Fibroblast of lung (primary cell): ENCODE measurements around the gene ZBTB8A. TPM values are rescaled to one million over a fixed set of nuclear protein-coding genes. Genes with fewer than 3 reads are reported as not detected.

Experiments used
- DNase-seq, 2 donors: peaks; one replicate each; pipeline versions ENCODE4 v3.0.0 to v3.0.0-alpha.2; 2010; ENCODE audit warnings: low read depth in 2 of 2
- H2AFZ ChIP-seq: 2 replicates; pipeline ENCODE4 v1.5.1; 2012; ENCODE audit warnings: low read length, control low read depth, inconsistent platforms
- H3K27ac ChIP-seq: 2 replicates; pipeline ENCODE4 v1.5.1; 2011; ENCODE audit warnings: low read length, control low read depth; ENCODE audit not compliant: insufficient read depth
- H3K27me3 ChIP-seq: 2 replicates; pipeline ENCODE4 v1.5.1; 2011; ENCODE audit warnings: mild to moderate bottlenecking, low read length; ENCODE audit not compliant: control insufficient read depth, insufficient read depth
- H3K36me3 ChIP-seq: 2 replicates; pipeline ENCODE4 v1.5.1; 2011; ENCODE audit warnings: low read length; ENCODE audit not compliant: control insufficient read depth, insufficient read depth
- H3K4me1 ChIP-seq: 2 replicates; pipeline ENCODE4 v1.5.1; 2011; ENCODE audit warnings: low read length; ENCODE audit not compliant: control insufficient read depth, insufficient read depth; ENCODE audit errors: extremely low read depth
- H3K4me2 ChIP-seq: 2 replicates; pipeline ENCODE4 v1.5.1; 2011; ENCODE audit warnings: low read length, control low read depth; ENCODE audit not compliant: insufficient read depth; ENCODE audit errors: extremely low read depth
- H3K4me3 ChIP-seq, 4 experiments: fragments of 200-600 bp in 1 of 4; sonication (generic) in 1 of 4; replicated peaks in 1 of 4; 2 replicates each; pipeline ENCODE4 v1.5.1; 2011 to 2016; ENCODE audit warnings: low read length in 4 of 4, low read depth in 3 of 4, mild to moderate bottlenecking in 3 of 4, control low read depth in 2 of 4, inconsistent platforms in 1 of 4, mixed read lengths in 1 of 4; ENCODE audit not compliant: insufficient read depth in 1 of 4; ENCODE audit errors: control extremely low read depth in 1 of 4
- H3K79me2 ChIP-seq: 2 replicates; pipeline ENCODE4 v1.5.1; 2012; ENCODE audit warnings: mild to moderate bottlenecking, low read length, inconsistent platforms; ENCODE audit not compliant: control insufficient read depth, insufficient read depth
- H3K9ac ChIP-seq: 2 replicates; pipeline ENCODE4 v1.5.1; 2011; ENCODE audit warnings: mild to moderate bottlenecking, low read length, control low read depth; ENCODE audit not compliant: insufficient read depth
- H3K9me3 ChIP-seq: 2 replicates; pipeline ENCODE4 v1.5.1; 2012; ENCODE audit warnings: low read depth, low read length; ENCODE audit not compliant: control insufficient read depth, insufficient read depth
- H4K20me1 ChIP-seq: 2 replicates; pipeline ENCODE4 v1.5.1; 2011; ENCODE audit warnings: low read length; ENCODE audit not compliant: control insufficient read depth, insufficient read depth; ENCODE audit errors: extremely low read depth
- CTCF ChIP-seq, 2 donors: IDR thresholded peaks in 1 of 2; conservative IDR thresholded peaks in 1 of 2; 1 replicate in 1 of 2; 2 replicates in 1 of 2; pipeline ENCODE4 v1.5.1; 2011 to 2012; ENCODE audit warnings: low read length in 2 of 2, control low read depth in 1 of 2, inconsistent platforms in 1 of 2, low read depth in 1 of 2, mild to moderate bottlenecking in 1 of 2
- EZH2 ChIP-seq: IDR thresholded peaks from 2 replicates; pipeline ENCODE4 v1.5.1; 2012; ENCODE audit warnings: low read length, control low read depth, mild to moderate bottlenecking; ENCODE audit errors: missing control alignments
- polyA plus RNA-seq, 2 donors: library from polyadenylated mRNA; depleted of rRNA in 1 of 2; stranded (reverse) in 1 of 2; unstranded in 1 of 2; fragments of >200 nt; gene quantifications; 2 replicates each; pipeline ENCODE4 v1.2.1, GENCODE V29; 2011 to 2012; ENCODE audit warnings: missing spikeins in 1 of 2
- total RNA-seq: library from RNA; depleted of rRNA; stranded (reverse); fragments of >200 nt; gene quantifications from 2 replicates; pipeline ENCODE4 v1.2.1, GENCODE V29; 2014

ZBTB8A gene
- total and polyA plus RNA-seq, 2 donors (not counting 1 experiment from before 2014, with no cell fraction given), result 5.9 to 6.9 TPM

DNA sequence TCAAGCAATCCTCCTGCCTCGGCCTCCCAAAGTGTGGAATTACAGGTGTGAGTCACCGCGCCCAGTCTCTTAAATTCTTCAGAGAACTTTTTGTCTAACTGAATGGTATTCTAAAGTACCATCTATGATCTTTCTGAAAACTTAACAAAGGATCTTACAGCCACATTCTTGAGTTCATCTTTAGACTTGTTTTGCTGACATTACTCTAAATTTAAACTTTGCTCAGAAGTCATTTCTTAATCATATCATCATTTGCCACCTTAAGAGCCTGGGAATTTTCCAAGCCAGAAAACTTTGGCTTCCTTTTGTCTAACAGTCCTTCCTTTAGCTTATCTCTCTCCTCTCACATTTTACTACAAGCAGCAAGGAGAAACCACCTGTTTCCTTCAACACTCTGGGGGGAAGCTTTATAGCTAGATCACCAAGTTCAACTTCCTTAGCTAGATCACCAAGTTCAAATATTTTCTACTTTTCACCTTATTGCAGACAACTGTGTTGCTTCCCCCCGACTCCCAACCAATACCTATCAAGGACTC is 5.4 kb upstream of the ZBTB8A start:
- H3K79me2 ChIP-seq, result no peaks in the 10 kb centered on the region
- no peak overlapping the region for H3K4me3 ChIP-seq
- no peaks in the 10 kb centered on the region for H3K9me3 ChIP-seq
- H4K20me1 ChIP-seq, result no peaks in the 10 kb centered on the region
- TF ChIP-seq CTCF (conservative IDR thresholded peaks at IDR 0.05 in 1 of 2, IDR thresholded peaks at IDR 0.05 in 1 of 2; ENCODE audit: low read depth in 1 of 2, low read length in 2 of 2), result no peak
- TF ChIP-seq EZH2, result no peak
- no peaks in the 10 kb centered on the region for H3K4me1 ChIP-seq
- no peaks in the 10 kb centered on the region for H3K27me3 ChIP-seq
- no peak overlapping the region for H3K4me2 ChIP-seq
- no peak for DNase-seq
- H3K27ac ChIP-seq, result no peak overlapping the region
- H3K36me3 ChIP-seq, result no peaks in the 10 kb centered on the region
- H3K9ac ChIP-seq, result no peak overlapping the region
- no peak overlapping the region for H2AFZ ChIP-seq

- Histone ChIP-seq H3K9ac (no peak overlapping the region), H3K27me3 (no peaks in the 10 kb centered on the region), H3K4me2 (no peak overlapping the region), H3K9me3 (no peaks in the 10 kb centered on the region), H2AFZ (no peak overlapping the region), H3K4me3 (no peak overlapping the region), H4K20me1 (no peaks in the 10 kb centered on the region), H3K36me3 (no peaks in the 10 kb centered on the region), H3K79me2 (peaks cover 4% of the 10 kb centered on the region), H3K4me1 (no peaks in the 10 kb centered on the region), H3K27ac (no peak overlapping the region)
- DNase-seq, result no peak
- TF ChIP-seq EZH2 (no peak), CTCF (conservative IDR thresholded peaks at IDR 0.05 in 1 of 2, IDR thresholded peaks at IDR 0.05 in 1 of 2; ENCODE audit: low read depth in 1 of 2, low read length in 2 of 2) (no peak)
Observed at GRCh38 chr1:32536117-32536516, 3.1 kb upstream of the ZBTB8A start.

DNA sequence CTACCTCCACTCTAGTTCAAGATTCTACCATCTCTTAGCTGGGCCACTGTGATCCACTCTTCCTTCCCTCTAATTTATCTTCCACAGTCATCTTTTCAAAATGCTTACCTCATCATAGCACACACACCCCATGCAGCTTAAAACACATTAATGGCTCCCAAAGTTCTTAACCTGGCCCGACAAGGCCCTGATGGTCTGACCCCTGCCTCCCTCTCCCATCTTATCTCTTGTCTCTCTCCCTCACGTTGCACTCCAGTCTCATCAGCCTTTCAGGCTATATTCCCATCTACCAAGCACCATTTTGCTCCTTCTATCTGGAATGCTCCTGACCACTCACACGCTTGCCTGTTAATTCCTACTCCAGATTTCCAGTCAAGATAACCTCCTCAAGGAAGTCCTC is 2.5 kb upstream of the ZBTB8A start:
- H3K27ac ChIP-seq, result no peak overlapping the region
- no peak for DNase-seq
- no peak overlapping the region for H3K4me2 ChIP-seq
- H3K27me3 ChIP-seq, result no peaks in the 10 kb centered on the region
- no peaks in the 10 kb centered on the region for H4K20me1 ChIP-seq
- TF ChIP-seq CTCF (conservative IDR thresholded peaks at IDR 0.05 in 1 of 2, IDR thresholded peaks at IDR 0.05 in 1 of 2; ENCODE audit: low read depth in 1 of 2, low read length in 2 of 2) (no peak), EZH2 (no peak)
- no peaks in the 10 kb centered on the region for H3K36me3 ChIP-seq
- H3K9me3 ChIP-seq, result no peaks in the 10 kb centered on the region
- peaks cover 6% of the 10 kb centered on the region for H3K79me2 ChIP-seq
- H3K9ac ChIP-seq, result no peak overlapping the region
- no peaks in the 10 kb centered on the region for H3K4me1 ChIP-seq
- no peak overlapping the region for H2AFZ ChIP-seq
- H3K4me3 ChIP-seq, result no peak overlapping the region
